HepG2 (cell line): ENCODE data around the gene KLC4. TPM values are rescaled to one million over a fixed set of nuclear protein-coding genes. Genes with fewer than 3 reads are reported as not detected.
A peak's percentile ranks its signal among the peaks of the same experiment; 100 is the strongest.

Source experiments
- AHDC1 ChIP-seq: sonication (generic); formaldehyde crosslinking; IDR thresholded peaks from 2 replicates; pipeline ENCODE4 v1.5.1; 2020; ENCODE audit warnings: mild to moderate bottlenecking, missing genetic modification reagents, borderline replicate concordance
- DMTF1 ChIP-seq: sonication (generic); formaldehyde crosslinking; IDR thresholded peaks from 2 replicates; pipeline ENCODE4 v1.4.0; 2020; ENCODE audit warnings: mild to moderate bottlenecking, missing genetic modification reagents
- GABPB1 ChIP-seq: IDR thresholded peaks from 2 replicates; pipeline ENCODE4 v1.6.1; 2016; ENCODE audit warnings: mild to moderate bottlenecking, missing genetic modification reagents, moderate library complexity, missing compliant biosample characterization
- KDM4B ChIP-seq: sonication (generic); formaldehyde crosslinking; IDR thresholded peaks from 2 replicates; pipeline ENCODE4 v1.4.0; 2020; ENCODE audit warnings: missing genetic modification reagents
- NPAS2 ChIP-seq: sonication (generic); formaldehyde crosslinking; IDR thresholded peaks from 2 replicates; pipeline ENCODE4 v1.8.0; 2022; ENCODE audit warnings: mild to moderate bottlenecking, missing genetic modification reagents, borderline replicate concordance
- PRDM15 ChIP-seq: sonication (generic); formaldehyde crosslinking; IDR thresholded peaks from 2 replicates; pipeline ENCODE4 v1.4.0; 2020; ENCODE audit warnings: missing genetic modification reagents
- SIN3B ChIP-seq: fragments of 150-350 bp; IDR thresholded peaks from 2 replicates; pipeline ENCODE4 v1.6.1; 2014; ENCODE audit warnings: low read length
- TEAD2 ChIP-seq: sonication (generic); formaldehyde crosslinking; IDR thresholded peaks from 2 replicates; pipeline ENCODE4 v1.9.0; 2021; ENCODE audit warnings: missing genetic modification reagents
- ZEB1 ChIP-seq: IDR thresholded peaks from 2 replicates; pipeline ENCODE4 v1.6.1; 2012; ENCODE audit warnings: mild to moderate bottlenecking, low read depth, inconsistent platforms; ENCODE audit not compliant: insufficient replicate concordance
- ZHX1 ChIP-seq: sonication (generic); formaldehyde crosslinking; IDR thresholded peaks from 2 replicates; pipeline ENCODE4 v1.8.1; 2022; ENCODE audit warnings: low read depth, mild to moderate bottlenecking, missing genetic modification reagents
- ZNF263 ChIP-seq: sonication (generic); formaldehyde crosslinking; IDR thresholded peaks from 2 replicates; pipeline ENCODE4 v1.4.0; 2020; ENCODE audit warnings: missing genetic modification reagents
- ZNF382 ChIP-seq: sonication (generic); formaldehyde crosslinking; IDR thresholded peaks from 2 replicates; pipeline ENCODE4 v1.5.0; 2020; ENCODE audit warnings: missing genetic modification reagents, mild to moderate bottlenecking, borderline replicate concordance
- ZNF75D ChIP-seq: sonication (generic); formaldehyde crosslinking; IDR thresholded peaks from 2 replicates; pipeline ENCODE4 v1.8.1; 2023; ENCODE audit warnings: missing genetic modification reagents, mild to moderate bottlenecking, borderline replicate concordance
- polyA plus RNA-seq, 8 experiments: library from polyadenylated mRNA; depleted of rRNA in 3 of 8; stranded (reverse) in 7 of 8; unstranded in 1 of 8; fragments of >200 nt; fragmentation: Illumina TruSeq in 4 of 8; extraction: Trizol in 4 of 8; gene quantifications; 2 replicates each; pipeline versions ENCODE4 v1.2.1 to v1.2.3, GENCODE V29; 2011 to 2016; ENCODE audit warnings: low read depth in 4 of 8, missing spikeins in 1 of 8, mixed read lengths in 1 of 8; ENCODE audit not compliant: insufficient read depth in 1 of 8
- total RNA-seq, 5 experiments: library from RNA; depleted of rRNA; stranded (reverse); fragments of >200 nt; fragmentation: Illumina TruSeq; extraction: Trizol; gene quantifications; 2 replicates each; pipeline ENCODE4 v1.2.3, GENCODE V29; 2016; ENCODE audit warnings: low read depth in 1 of 5

The KLC4 gene
- total and polyA plus RNA-seq, 2 of the 13 experiments (the other 11 are each of a cell fraction or from before 2014, with no cell fraction given): 45.4 to 70.4 TPM

GRCh38 chr6:43053545-43054205 is 5.8 kb upstream of the KLC4 start, which contains the start of gene CUL7 (continued):
- TF ChIP-seq PRDM15 (no peak), TEAD2 (CRISPR knock-in tag) (no peak), SIN3B (no peak), ZNF75D (CRISPR knock-in tag) (0 out of 2 replicates have a peak, but pooled peaks have one; percentile 44), NPAS2 (CRISPR knock-in tag) (no peak), ZEB1 (peak; percentile 42), AHDC1 (CRISPR knock-in tag) (peak; percentile 40; the same call in 1 of the 2 replicates), ZNF382 (CRISPR knock-in tag) (no peak), ZHX1 (peak; percentile 39; the same call in 1 of the 2 replicates), ZNF263 (CRISPR knock-in tag) (peak; percentile 85), KDM4B (CRISPR knock-in tag) (peak; percentile 87; the same call in 1 of the 2 replicates), DMTF1 (CRISPR knock-in tag) (peak; percentile 75; the same call in 1 of the 2 replicates), GABPB1 (CRISPR knock-in tag) (peak; percentile 97)
